Mucosa of descending colon (tissue), 3 donors: Measurements from ENCODE around the gene TEX36. TPM values are rescaled to one million over a fixed set of nuclear protein-coding genes. Genes with fewer than 3 reads are reported as not detected.

ENCODE experiments used
- ATAC-seq: fragments of 200-7000 bp; cut with Tn5 transposase; one replicate; pipeline ENCODE4 v1.9.1; 2020; ENCODE audit warnings: mild to moderate bottlenecking, moderate library complexity
- DNase-seq, 3 donors: peaks; one replicate each; pipeline ENCODE4 v3.0.0-alpha.2; 2020
- H3K36me3 ChIP-seq: fragments of 200-600 bp; one replicate; pipeline ENCODE4 v1.8.0; 2021; ENCODE audit warnings: low read depth, mild to moderate bottlenecking
- H3K4me1 ChIP-seq: fragments of 200-600 bp; one replicate; pipeline ENCODE4 v1.8.0; 2021; ENCODE audit warnings: low read depth, mild to moderate bottlenecking
- H3K4me3 ChIP-seq: fragments of 200-600 bp; one replicate; pipeline ENCODE4 v1.8.0; 2021; ENCODE audit warnings: mild to moderate bottlenecking
- H3K9me3 ChIP-seq: fragments of 200-600 bp; one replicate; pipeline ENCODE4 v1.8.0; 2021; ENCODE audit warnings: mild to moderate bottlenecking
- intact Hi-C, 2 donors: fragments of 100-400 bp; cut with DNase I in 1 of 2; cut with micrococcal nuclease in 1 of 2; formaldehyde crosslinking; loops; one replicate each; pipeline versions ENCODE4 v1.11.0 to v1.11.1; 2022; cut with DNase I, micrococcal nuclease
- long read RNA-seq, 2 donors: library from polyadenylated mRNA; unstranded; transcript quantifications; one replicate each; pipeline ENCODE4 v2.0.0, GENCODE V29; 2019 to 2021
- total RNA-seq, 3 donors: library from RNA; stranded (reverse); fragmentation: NEBNext Ultra II Directional in 2 of 3; extraction: Animal tissue kit (Norgen Biotek cat#: 25700) in 2 of 3; gene quantifications; one replicate each; pipeline versions ENCODE4 v1.2.1 to v1.2.4, GENCODE V29; 2021 to 2023
- TF ChIP-seq, protein P1 (sequence below): fragments of 200-600 bp; IDR thresholded peaks from one replicate; pipeline ENCODE4 v1.8.0; 2022; ENCODE audit warnings: antibody characterized with exemption, mild to moderate bottlenecking
- donor health status: DM: no; HTN: no; CAD: no; lungs with moderate emphysema.
- donor health status: DM: no; HTN: no; CAD: no.
- donor health status: DM: no; HTN: yes; CAD: no.

The TEX36 gene
- total RNA-seq: not detected
- long read RNA-seq, donor 1: 0 reads
- long read RNA-seq, donor 2: 0 reads

DNA sequence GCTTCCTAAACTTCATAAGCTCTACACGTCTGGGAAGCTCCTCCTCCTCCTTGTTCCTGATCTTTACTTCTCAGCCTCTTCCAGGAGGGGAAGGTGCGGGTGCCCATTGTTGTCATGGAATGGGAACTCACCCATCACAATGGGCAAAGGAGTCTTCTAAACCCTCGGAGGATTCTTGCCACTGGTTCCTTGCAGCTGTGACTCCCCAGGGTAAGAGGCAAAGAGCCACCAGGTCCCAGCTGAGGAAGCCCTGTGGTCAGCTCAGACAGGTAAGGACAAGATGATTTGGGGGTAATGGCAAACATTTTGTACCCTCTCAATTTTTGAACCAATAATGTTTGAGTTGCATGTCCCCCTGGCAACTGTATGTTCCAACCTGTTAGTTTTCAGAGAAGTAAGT, at the start of gene TEX36:
TSS of gene TEX36 (minus strand) at position 101 of the 400 bp plus-strand sequence. CDS start 174 bp downstream, outside the sequence.
- intact Hi-C loops: no loop called here

DNA sequence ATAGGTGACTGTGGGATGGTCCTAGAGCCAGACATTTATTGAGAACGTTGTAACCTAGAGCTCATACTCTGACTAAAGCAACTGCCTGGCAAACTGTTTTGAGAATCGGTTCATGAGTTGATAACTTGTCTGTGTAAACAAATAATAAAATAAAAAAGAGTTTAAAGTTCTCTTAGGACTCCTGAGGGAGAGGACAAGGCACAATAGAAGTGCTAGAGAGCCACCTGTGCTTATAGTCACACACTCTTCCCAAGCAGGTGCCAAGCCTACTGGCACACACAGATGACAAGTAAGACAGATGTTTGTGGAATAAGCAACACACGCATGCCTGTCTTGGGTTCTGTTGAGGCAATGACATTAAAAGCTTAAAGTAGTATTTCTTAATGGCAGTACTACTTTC, 44.5 kb upstream of the TEX36 start:
- Histone ChIP-seq H3K36me3 (peaks cover 12% of the 10 kb centered on the region), H3K4me3 (no peak overlapping the region), H3K9me3 (no peaks in the 10 kb centered on the region), H3K4me1 (peaks cover 14% of the 10 kb centered on the region)
- DNase-seq (peak in 1 of 3 donors; percentile 41), ATAC-seq (peak; percentile 86)
- TF ChIP-seq, protein P1, sequence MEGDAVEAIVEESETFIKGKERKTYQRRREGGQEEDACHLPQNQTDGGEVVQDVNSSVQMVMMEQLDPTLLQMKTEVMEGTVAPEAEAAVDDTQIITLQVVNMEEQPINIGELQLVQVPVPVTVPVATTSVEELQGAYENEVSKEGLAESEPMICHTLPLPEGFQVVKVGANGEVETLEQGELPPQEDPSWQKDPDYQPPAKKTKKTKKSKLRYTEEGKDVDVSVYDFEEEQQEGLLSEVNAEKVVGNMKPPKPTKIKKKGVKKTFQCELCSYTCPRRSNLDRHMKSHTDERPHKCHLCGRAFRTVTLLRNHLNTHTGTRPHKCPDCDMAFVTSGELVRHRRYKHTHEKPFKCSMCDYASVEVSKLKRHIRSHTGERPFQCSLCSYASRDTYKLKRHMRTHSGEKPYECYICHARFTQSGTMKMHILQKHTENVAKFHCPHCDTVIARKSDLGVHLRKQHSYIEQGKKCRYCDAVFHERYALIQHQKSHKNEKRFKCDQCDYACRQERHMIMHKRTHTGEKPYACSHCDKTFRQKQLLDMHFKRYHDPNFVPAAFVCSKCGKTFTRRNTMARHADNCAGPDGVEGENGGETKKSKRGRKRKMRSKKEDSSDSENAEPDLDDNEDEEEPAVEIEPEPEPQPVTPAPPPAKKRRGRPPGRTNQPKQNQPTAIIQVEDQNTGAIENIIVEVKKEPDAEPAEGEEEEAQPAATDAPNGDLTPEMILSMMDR: no peak
- intact Hi-C loops: no loop called here

More for the DNA sequence above, at the start of gene TEX36:
- DNase-seq (no peak), ATAC-seq (no peak)
- Histone ChIP-seq H3K4me3 (no peak within 1 kb of the TSS), H3K36me3 (no peaks in the 10 kb centered on the region), H3K9me3 (no peaks in the 10 kb centered on the region), H3K4me1 (no peaks in the 10 kb centered on the region)
- TF ChIP-seq, protein P1: no peak

- H3K36me3 ChIP-seq: peaks cover 12% of the 10 kb centered on the region
- peak; percentile 44 for ATAC-seq
These were observed 44.0 kb upstream of the TEX36 start for GRCh38 chr10:125726914-125727313.

GRCh38 chr10:125722811-125723210, 39.8 kb upstream of the TEX36 start:
- DNase-seq (no peak), ATAC-seq (no peak)
- Histone ChIP-seq H3K4me1 (peaks cover 23% of the 10 kb centered on the region), H3K9me3 (no peaks in the 10 kb centered on the region), H3K4me3 (no peak overlapping the region), H3K36me3 (no peaks in the 10 kb centered on the region)
- TF ChIP-seq, protein P1: no peak
- intact Hi-C loops: no loop called here

More at GRCh38 chr10:125726914-125727313, 44.0 kb upstream of the TEX36 start:
- Histone ChIP-seq H3K4me1 (peaks cover 14% of the 10 kb centered on the region), H3K9me3 (no peaks in the 10 kb centered on the region), H3K4me3 (no peak overlapping the region)
- DNase-seq: no peak
- TF ChIP-seq, protein P1: no peak
- intact Hi-C loops: no loop called here

DNA sequence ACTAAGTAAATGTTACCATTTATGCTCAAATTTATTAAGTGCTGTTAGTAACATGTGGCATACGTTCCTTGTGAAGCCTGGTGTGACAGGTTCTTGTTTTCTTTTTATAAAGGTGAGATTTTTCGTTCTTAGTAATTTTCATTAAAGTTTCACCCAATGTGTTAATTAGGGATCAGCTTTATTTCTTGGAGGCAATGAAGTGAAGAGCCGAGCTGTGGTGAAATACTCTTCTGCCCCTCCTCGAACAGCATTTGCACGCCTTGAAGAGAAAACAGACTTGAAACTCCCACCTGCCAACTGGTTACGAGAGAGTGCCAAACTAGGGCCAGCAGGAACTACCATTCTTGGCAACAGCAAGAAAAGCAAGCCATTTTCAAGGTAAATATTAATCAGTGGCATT, 38.1 kb upstream of the TEX36 start:
- H3K36me3 ChIP-seq: no peaks in the 10 kb centered on the region
- intact Hi-C loops: no loop called here
- H3K4me3 ChIP-seq: no peak overlapping the region

More for the DNA sequence above, 38.1 kb upstream of the TEX36 start:
- Histone ChIP-seq H3K9me3 (peaks cover 3% of the 10 kb centered on the region), H3K4me1 (peaks cover 10% of the 10 kb centered on the region)
- DNase-seq (no peak), ATAC-seq (no peak)
- TF ChIP-seq, protein P1: no peak
